GM19025 (cell line): Measurements from ENCODE around the gene SALL1.

Experiments
- ATAC-seq: cut with Tn5 transposase; IDR thresholded peaks from one replicate; pipeline ENCODE4 v1.9.1; 2021; ENCODE audit warnings: mild to moderate bottlenecking, low read depth, moderate library complexity; ENCODE audit not compliant: unreplicated experiment

The SALL1 gene

DNA sequence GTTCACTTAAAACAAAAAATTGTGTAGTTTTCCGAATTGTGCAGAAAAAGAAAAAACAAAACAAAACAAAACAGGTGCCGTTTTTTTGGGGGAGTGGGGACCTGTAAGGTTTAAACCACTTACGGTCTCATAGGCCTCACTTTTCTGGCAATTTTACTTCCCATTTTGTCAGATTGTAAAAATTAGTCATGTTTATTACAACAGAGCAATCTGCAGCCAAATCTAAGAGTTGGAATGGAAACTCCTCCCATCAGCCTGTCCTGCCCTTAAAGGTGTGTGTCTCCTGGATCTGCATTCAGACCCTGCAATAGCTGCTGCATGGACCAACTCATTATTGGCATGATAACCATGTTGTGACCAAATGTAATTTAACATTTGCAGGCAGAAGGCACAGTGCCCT, 8.2 kb upstream of the SALL1 start:
- ATAC-seq, result no peak

DNA sequence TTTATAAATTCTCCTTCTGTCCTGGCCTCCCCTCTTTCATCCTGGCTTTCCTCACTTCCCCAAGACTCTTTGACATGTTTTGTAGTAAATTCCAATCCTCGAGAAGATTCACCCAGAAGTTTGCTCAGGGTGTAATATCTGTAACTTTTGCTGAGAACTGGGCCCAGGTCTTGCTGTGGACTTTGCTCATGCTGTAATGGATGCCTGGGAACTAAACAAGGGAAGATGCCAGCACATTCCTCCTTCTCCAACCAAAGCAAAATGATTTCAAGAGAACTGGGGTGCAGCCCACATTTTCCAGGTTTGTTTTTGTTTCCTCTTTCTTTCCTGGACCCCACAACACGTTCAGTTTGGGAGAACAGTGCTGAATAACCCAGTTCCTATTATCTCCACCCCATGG, 6.6 kb upstream of the SALL1 start:
- ATAC-seq, result no peak

DNA sequence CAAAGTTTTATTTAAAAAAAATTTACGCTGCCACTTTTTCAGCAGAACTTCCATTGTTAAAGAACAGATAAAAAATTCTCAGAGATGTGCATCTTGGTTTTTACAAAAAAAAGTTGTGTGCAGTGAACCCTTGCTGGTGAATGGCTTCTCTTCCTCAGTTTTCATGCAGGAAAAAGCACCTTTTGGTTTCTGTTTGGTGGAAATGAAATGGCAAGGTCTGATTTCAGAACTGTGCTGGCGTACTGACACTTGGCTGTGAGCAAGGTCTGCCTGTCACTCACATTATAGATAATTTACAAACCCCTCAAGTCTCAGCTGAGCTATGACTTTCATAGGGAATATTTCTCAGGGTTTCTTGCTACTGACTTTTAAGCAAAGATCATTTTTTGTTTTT, 5.7 kb upstream of the SALL1 start:
- ATAC-seq, result no peak

DNA sequence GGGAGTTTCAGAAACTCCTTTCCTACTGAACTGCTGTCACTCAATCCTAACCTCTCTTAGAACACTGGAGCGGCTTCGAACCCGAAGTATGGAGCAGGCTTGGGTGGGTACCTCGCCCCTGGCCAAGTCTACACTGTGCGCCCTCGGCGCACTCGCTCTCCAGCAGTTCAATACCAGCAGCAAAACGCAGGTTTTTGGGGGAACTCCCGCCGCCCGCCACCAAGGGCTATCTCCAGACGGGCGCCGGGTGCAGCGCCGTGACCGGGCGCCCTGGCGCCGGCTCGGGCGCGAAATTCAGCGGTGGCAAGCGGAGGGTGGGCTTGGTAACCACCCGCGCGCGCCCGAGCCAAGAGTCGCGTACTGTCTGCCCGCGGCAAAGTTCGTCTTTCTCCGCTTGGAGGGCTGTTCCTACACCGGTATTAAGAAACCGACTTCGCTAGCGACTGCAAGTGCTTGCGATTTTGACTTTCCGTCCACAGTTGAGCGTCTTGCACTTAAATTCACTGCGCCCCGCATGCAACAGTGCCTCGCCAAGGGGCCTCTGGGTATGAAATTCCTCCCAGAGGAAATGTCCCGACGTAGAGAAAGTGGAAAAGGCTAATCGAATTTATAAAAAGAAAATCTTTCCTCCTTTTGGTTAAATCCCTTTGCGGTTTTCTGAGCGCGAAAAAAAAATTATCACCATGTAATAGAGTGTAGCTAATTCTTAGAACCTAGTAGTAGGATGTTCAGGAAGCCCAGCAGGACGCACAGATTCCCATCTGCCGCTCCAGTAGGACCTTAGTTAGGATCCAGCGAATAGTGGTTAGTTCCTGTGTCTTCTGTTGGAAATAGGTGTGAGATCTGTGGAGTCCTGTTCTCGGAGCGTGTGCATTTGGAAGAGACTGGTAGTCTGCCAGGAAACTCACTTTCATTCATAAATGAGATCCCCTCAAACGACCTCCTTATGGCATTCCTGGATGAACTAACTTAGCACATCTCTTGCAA, 5.0 kb upstream of the SALL1 start:
- no peak for ATAC-seq

DNA sequence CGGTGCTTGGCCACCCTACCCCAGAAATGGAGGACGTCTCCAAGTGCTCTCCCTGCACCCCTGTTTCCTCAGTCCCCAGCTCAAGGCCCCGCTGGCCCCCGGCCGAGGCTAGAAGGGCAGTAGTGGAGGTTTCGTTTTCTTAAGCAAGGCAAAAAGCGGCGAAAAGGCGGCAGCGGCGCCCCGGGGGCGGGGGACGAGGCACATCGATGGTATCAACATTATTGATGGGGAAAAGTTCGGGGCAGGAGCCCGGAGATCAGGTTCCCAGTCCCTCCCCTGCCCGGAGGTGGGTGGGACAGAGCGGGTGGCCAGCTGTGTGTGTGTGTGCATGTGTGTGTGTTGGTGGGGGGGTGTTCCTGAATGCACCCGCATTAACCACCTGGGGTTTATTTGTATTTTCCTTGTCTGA, 4.1 kb upstream of the SALL1 start:
- ATAC-seq, result no peak

DNA sequence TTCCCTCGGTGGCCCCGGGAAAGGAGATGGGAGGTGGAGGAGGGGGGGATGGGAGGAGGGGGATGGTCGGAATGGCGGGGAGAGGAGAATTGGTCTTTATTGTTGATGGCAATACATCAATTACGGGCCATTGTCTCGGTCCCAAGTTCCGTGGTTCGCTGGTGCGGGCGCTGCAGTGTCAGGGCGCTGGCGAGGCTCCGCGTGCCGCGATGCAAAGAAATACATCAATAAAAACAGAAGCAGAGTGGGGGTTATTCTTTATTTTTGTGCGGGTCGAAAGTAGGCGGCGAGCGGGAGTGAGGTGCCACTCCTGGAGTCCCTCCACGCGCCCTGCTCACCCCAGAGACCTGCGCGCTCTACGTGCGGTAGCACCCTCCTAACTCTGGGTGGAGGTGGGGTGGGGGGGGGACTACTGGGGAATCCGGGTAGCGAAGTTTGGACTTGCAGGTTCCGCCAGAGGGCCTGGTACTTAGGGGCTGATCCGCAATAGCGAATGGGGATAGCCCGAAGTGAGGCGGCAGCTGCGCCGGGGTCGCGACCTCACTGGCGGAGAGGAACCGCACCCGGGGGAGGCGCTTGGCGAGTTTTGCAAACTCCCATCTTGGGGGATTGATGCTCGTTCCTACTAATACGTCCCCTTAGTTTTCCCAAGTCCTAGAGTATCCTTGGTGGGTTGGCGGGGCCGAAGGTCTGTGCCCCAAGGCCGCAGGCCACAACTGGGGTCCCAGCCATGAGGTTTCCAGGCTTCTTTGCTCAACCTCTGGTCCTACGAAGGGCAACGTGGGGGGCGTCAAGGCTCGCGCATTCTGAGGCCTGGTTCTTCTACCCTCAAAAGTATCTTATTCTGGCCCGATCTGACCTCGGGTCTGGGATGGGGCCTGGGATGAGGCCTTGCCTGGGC, 3.5 kb upstream of the SALL1 start:
- no peak for ATAC-seq

DNA sequence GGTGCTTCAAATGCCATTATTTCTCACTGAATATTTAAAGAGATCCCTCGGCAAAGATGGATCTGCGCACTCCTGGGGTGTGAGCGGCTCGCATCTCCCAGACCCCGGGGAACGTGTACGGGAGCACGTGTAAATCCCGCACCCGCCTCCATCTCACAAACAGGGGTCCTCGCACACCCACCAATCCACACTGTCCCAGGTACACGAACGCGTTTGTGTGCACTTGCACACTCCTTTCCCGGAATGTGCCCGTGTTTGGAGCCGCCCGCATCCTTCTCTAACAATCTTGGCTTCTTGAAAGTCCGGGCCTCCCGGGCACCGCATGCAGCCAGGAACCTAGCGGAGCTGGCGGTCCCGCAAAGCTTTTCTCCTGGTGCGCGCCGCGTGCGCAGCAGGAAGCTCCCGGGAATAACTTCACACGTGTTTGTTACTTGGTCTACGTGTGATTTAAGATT, 2.5 kb upstream of the SALL1 start:
- no peak for ATAC-seq

DNA sequence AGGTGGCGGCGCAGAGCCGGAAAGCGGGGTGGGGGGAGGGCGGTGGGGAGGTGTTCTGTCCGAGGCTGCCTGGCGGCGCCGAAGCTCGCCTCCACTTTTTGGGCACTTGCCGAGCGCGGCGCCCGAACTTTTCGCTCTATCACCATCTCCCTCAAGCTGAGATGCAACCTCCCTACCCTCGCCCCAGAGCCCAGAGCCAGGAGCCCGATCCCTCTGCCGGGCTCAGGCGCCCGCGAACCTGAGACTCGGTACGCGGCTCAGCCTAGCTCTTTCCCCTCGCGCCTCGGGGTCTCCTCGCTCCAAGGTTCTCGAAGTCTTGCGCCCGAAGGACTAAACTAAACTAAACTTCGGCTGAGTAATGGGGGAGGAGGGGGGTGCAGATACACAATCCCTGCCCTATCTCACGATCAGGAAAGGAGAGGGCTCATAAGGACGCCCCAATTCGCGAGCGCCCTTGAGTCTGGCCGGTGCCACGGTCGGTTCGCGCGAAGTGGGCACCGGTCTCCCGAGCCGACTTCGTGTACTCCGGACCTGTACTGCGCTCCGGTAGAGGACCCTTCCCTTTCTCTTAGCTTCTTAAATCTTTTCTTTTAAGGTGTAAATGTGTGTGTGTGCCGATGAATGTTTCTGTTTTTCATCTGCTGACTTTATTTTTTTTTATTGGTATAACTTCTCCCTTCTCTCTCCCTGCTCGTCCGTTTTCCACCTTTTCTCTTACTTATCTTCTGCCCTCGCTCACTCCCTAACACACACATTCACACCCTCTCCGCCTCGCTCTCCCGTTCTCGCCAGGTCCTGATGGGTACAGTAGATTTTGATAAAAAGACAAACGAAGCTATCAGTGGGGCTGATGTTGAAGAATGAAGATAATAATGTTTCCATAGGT, 1.9 kb upstream of the SALL1 start:
- no peak for ATAC-seq

DNA sequence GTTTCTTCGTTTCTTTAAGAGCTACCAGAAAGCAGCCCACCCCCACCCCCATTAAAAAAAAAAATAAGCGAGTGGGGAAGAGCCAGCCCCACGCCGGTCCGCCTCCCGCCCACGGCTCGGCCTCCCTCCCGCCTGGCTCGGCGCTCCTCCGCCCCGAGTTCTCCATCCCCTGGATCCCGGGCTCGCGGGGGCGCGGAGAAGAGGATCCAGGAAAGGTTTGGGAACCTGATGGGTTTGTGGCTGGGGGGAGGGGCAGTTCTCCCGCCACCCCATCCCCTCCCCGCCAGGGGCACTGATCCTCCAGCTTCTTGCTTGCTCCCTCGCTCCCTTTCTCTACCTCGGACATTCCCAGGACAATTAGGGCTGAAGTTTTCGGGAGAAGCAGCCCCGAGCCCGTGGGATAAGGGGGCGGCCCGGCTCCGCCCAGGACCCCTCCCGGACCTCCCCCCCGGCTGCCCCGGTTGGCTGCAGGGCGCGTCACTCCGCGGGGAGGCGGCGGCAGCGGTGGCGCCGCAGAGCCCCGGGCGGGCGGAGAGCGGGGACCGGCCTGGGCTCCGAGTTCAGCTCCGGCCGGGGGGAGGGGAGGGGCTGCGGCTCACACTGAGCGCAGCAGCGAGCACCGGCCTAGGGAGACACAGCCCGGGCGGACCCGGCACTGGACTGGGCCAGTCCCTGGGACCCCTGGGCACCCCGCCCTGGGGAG, 1.0 kb upstream of the SALL1 start:
- ATAC-seq, result no peak

DNA sequence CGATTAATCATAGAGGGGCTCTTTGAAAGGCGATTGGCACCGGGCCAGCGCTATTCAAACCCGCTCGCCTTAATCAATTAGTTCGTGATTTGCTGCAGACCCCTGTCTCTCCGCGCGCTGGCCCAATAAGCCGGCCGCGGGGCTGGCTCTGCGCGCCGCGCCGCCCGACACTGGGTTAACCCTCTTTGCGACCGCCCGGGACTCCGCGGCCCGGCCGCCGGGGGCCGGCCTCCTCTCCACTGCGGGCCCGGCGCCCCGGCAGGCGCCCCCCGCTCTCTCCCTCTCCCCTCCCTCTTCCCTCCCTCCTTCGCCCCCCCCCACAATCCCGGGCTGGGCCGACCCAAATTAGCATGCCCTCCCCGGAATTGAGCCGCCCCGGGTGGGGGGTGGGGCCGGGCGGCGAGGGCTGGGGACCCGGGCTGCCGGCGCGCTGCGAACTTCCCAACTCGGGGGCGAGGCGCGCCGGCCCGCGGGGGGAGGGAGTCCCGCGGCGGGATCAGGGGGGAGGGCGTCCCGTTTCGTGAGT, 428 bp upstream of the SALL1 start:
- ATAC-seq, result no peak

DNA sequence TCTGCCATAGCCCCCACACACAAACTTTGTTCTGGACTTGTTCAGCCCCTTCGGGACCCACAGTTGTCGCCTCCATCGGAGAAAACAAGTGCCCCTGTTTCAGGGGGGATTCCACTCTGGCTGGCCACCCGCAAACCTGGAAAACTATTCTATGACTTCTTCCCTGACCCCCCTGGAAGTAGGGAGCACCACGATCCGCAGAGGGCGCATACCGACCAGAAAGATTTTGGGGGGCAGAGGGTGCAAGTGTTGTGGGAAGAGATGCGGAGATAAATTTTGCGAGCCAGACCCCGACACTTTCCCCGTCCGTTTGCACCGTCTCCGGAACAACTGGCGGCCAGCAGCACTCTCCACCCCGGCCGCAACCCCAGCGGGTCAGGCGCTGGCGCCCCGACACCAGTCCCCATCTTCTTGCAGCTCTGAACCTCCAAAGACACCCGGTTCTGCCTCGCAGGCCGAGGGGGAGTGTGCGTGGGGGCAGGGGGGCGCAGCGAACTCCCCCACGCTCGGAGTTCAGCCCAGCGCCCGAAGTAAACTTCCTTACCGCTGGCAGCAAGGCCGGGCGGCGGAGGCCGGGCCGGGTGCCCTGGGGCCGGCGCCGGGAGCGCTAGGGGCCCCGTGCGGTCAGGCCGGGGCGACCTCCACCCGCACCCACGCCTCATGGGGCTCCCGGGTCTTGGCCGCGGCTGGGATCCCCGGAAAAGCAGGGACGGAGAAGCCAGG, 744 bp downstream of the SALL1 start:
- ATAC-seq, result no peak

DNA sequence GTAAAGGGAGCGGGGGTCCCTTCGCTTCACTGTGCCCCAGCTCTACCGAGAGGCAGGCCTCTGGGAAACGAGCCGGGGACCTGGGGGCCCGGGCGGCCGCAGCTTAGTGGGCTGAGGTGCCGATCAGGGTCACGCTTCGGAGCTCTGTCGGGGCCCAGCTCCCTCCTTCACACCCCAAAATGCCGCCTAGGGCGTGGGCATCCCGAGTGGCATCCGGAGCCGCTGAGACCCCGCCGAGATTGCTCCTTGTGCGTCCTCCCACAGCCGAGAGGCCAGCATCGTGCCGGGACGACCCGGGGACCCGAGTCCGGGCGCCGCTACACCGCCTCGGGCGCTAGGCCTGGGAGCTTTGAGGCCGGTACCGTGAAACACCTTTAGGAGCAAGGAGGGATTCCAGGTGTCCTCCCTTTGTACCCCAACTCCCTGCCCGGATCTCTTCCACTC, 1.3 kb downstream of the SALL1 start:
- ATAC-seq, result no peak

DNA sequence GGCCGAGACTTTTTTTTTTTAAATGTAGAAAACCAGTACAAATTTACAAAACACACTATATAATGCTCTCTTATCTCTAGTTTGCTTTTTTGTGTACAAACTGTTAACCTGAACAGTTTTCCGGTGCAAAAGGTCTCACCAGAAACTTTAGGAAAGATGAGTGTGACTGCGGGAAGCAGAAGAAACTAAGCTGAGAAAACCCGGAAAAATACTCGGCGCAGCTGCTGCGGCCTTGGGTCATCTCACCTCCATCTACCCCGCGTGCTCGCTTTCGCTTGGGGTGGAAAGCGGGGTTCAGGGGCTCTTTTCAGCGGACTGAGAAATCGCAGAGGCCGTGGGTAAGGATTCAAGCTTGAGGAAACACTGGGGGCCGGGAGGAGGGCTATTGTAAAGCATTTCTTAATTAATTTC, 1.8 kb downstream of the SALL1 start:
- ATAC-seq, result no peak

DNA sequence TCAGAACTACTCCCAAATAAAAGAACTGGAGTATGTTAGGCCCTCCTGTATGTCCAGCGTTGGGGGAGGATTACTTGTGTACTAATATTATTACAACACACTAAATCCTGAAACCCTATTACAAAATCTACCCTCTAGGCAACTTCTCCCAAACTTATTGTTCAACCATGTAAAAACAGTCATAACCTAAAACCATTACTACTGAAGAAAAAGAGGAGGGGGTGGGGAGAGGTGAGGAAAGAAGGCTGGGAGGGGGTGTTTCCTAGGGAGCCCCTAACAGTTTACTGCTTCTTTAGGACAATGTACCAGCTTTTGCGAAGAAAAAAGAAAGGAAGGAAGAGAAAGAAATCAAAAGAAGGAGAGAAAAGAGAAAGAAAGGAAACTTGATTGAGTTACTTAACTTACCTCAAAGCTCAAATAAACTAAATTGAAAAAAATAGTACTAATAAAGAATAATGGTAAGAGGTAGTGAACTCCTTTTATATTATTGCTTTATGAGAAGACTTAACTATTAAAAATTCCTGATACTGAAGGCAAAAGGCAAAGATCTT, 2.3 kb downstream of the SALL1 start:
- ATAC-seq, result no peak

DNA sequence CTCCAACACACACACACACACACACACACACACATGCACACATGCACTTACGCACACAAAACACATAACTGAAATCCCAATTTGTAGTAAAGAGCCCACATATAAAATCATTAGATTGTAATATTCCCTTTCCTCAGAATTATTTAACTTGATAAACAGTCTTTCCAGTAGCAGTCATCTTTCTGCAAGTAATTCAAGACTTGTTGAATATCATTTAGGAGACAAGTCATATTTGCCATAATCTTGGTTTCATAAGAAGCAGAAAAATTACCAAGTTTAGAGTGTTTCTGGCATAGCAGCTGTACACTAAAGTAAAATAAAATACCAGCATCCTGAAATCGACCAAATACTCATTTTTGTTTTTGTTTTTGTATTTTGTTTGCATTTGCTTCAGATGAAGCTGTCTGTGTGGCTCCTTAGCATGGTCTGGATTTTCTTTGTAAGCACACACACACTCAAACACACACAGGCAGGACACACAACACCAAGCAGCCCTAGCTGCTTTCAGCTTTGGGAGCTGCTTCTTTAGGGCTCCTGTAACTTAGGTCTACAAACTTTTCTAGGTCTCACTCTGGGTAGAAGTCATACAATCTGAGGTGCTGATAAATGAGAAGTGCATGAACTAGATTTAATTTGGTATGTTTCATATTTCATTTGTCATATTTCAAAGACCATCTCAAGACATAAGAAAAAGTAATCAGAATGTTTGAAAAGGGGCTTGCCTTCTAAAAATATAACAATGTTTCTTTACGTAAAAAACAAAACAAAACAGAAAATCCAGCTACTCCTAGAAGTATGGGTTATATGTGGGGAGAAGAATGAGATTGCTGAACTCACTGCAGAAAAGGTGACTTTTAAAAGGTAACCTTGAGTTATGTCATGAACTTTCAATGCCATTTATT, 3.0 kb downstream of the SALL1 start:
- no peak for ATAC-seq

DNA sequence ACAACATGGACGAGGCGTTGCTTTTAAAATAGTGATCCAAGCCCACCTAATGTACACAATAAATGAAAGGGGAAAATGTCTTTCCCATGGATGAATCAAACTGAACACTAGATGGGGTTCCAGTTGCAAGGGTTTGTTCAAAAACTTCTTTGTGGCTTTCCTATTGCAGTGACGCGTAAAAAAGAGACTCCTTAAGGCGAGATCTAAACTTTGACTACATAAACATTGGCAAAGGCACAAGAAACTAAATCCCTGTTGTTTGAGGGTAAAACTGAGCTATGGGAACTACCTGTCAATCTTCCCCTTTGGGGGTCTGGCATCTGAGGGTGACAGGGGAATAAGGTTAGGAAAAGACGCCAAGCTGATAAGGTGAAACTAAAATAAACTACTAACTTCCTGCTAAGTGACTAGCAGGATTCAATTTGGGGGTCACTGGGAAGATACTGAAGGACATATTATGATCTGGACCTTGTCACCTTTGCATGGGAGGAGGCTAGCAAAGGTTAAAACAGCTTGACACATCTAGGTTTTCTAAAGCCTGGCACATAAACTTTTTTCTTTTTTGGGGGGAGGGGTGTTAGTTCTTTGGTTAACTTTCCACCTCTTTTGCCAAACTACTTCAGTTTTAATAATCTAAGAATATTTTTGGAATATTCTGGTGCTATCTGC, 4.7 kb downstream of the SALL1 start:
- ATAC-seq, result no peak

DNA sequence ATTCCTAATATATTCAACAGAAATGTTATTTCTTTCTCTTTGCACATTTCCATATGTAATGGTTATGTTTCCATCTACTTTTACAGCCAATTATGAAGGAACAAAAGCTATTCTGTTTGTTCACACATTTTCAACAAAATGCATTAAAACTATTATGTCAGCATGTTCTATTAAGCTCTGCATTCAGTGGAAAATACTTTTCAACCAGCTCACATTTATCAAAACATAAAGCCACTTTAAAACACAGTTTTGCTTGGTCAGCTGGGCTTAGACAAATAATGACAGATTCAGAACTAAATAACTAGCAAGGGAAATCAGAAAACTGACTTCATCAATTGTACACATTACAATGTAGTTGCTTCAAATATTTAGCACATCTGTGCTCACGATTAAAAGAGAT, 6.9 kb downstream of the SALL1 start:
- ATAC-seq, result no peak
